ACHN (cell line): Measurements from ENCODE around the gene ASF1B.

Experiments used
- DNase-seq: peaks from one replicate; pipeline ENCODE4 v3.0.0-alpha.2; 2015
- in situ Hi-C: cut with HindIII; loops from 2 replicates; pipeline ENCODE4 v1.10.0; 2017; ENCODE audit warnings: low sequenced_read_pairs, low pct_ligation_motif_present, low pct_unique_long_range_greater_than_20kb

Gene ASF1B

GRCh38 chr19:14073261-14073924 is 63.0 kb downstream of the ASF1B start:
- in situ Hi-C loops, result no loop called here
- DNase-seq, result peak; percentile 71

GRCh38 chr19:14072535-14073260 is 63.7 kb downstream of the ASF1B start, which contains the start of gene MISP3:
MISP3 (plus strand) TSS chr19:14072786; CDS start chr19:14073310, 524 bp downstream.
- peak; percentile 42 for DNase-seq
- in situ Hi-C loops, result no loop called here

DNA sequence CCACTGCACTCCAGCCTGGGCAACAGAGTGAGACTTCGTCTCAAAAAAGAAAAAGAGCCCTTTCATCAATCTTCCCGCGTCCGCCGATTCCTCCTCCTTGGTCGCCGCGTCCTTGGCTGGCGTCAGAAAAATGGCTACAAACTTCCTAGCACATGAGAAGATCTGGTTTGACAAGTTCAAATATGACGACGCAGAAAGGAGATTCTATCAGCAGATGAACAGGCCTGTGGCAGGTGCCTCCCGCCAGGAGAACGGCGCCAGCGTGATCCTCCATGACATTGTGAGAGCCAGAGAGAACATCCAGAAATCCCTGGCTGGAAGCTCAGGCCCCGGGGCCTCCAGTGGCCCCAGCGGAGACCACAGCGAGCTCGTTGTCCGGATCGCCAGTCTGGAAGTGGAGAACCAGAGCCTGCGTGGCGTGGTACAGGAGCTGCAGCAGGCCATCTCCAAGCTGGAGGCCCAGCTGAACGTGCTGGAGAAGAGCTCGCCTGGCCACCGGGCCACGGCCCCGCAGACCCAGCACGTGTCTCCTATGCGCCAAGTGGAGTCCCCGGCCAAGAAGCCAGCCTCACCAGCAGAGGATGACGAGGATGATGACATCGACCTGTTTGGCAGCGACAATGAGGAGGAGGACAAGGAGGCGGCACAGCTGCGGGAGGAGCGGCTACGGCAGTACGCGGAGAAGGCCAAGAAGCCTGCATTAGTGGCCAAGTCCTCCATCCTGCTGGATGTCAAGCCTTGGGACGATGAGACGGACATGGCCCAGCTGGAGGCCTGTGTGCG is 65.9 kb downstream of the ASF1B start:
- DNase-seq, result no peak
- in situ Hi-C loops, result no loop called here
